ENCODE data around the gene SLC30A3.

Gene SLC30A3

GRCh38 chr2:27245116-27245515 is 17.7 kb downstream of the SLC30A3 start:
- H3K9me3 ChIP-seq (ENCODE audit: control insufficient read depth in 2 of 2, low read length in 2 of 2), result no peaks in the 10 kb centered on the region
- H3K9ac ChIP-seq (ENCODE audit: low read length in 2 of 2), result no peak overlapping the region
- H3K4me3 ChIP-seq (ENCODE audit: low read length in 2 of 2), result no peak overlapping the region
- no peaks in the 10 kb centered on the region for H3K4me1 ChIP-seq (ENCODE audit: control insufficient read depth, insufficient read depth, low read length)
- H3K27ac ChIP-seq (ENCODE audit: low read length), result no peak overlapping the region
- H3K27me3 ChIP-seq (ENCODE audit: control insufficient read depth in 1 of 2, insufficient read depth in 2 of 2, low read length in 2 of 2), result peaks cover 8% of the 10 kb centered on the region in 2 donors
- peaks cover 7 to 37% of the 10 kb centered on the region in 2 donors for H3K36me3 ChIP-seq (ENCODE audit: control insufficient read depth in 2 of 2, insufficient read depth in 2 of 2, low read length in 2 of 2)

- Histone ChIP-seq H3K27me3 (ENCODE audit: control insufficient read depth in 1 of 2, insufficient read depth in 2 of 2, low read length in 2 of 2) (no peaks in the 10 kb centered on the region), H3K36me3 (ENCODE audit: control insufficient read depth in 2 of 2, insufficient read depth in 2 of 2, low read length in 2 of 2) (peaks cover 16 to 45% of the 10 kb centered on the region in 2 donors), H3K27ac (ENCODE audit: low read length) (no peak overlapping the region), H3K9me3 (ENCODE audit: control insufficient read depth in 2 of 2, low read length in 2 of 2) (no peaks in the 10 kb centered on the region), H3K4me3 (ENCODE audit: low read length in 2 of 2) (no peak overlapping the region), H3K9ac (ENCODE audit: low read length in 2 of 2) (no peak overlapping the region), H3K4me1 (ENCODE audit: control insufficient read depth, insufficient read depth, low read length) (no peaks in the 10 kb centered on the region)
Observed at GRCh38 chr2:27243391-27244130, 19.3 kb downstream of the SLC30A3 start.

GRCh38 chr2:27242614-27242951 is 20.3 kb downstream of the SLC30A3 start:
- Histone ChIP-seq H3K36me3 (ENCODE audit: control insufficient read depth in 2 of 2, insufficient read depth in 2 of 2, low read length in 2 of 2) (peaks cover 24 to 54% of the 10 kb centered on the region in 2 donors), H3K27ac (ENCODE audit: low read length) (no peak overlapping the region), H3K27me3 (ENCODE audit: control insufficient read depth in 1 of 2, insufficient read depth in 2 of 2, low read length in 2 of 2) (no peaks in the 10 kb centered on the region), H3K4me3 (ENCODE audit: low read length in 2 of 2) (no peak overlapping the region), H3K4me1 (ENCODE audit: control insufficient read depth, insufficient read depth, low read length) (no peaks in the 10 kb centered on the region), H3K9me3 (ENCODE audit: control insufficient read depth in 2 of 2, low read length in 2 of 2) (no peaks in the 10 kb centered on the region), H3K9ac (ENCODE audit: low read length in 2 of 2) (no peak overlapping the region)

- no peaks in the 10 kb centered on the region for H3K9me3 ChIP-seq (ENCODE audit: control insufficient read depth in 2 of 2, low read length in 2 of 2)
- no peak overlapping the region for H3K4me3 ChIP-seq (ENCODE audit: low read length in 2 of 2)
- no peak overlapping the region for H3K27ac ChIP-seq (ENCODE audit: low read length)
- no peaks in the 10 kb centered on the region for H3K27me3 ChIP-seq (ENCODE audit: control insufficient read depth in 1 of 2, insufficient read depth in 2 of 2, low read length in 2 of 2)
- H3K4me1 ChIP-seq (ENCODE audit: control insufficient read depth, insufficient read depth, low read length), result no peaks in the 10 kb centered on the region
- peaks cover 29 to 59% of the 10 kb centered on the region in 2 donors for H3K36me3 ChIP-seq (ENCODE audit: control insufficient read depth in 2 of 2, insufficient read depth in 2 of 2, low read length in 2 of 2)
- H3K9ac ChIP-seq (ENCODE audit: low read length in 2 of 2), result no peak overlapping the region
Observed at GRCh38 chr2:27241761-27242613, 20.9 kb downstream of the SLC30A3 start.

GRCh38 chr2:27240406-27240805 is 22.4 kb downstream of the SLC30A3 start:
- no peak overlapping the region for H3K9ac ChIP-seq (ENCODE audit: low read length in 2 of 2)
- peaks cover 33 to 71% of the 10 kb centered on the region in 2 donors for H3K36me3 ChIP-seq (ENCODE audit: control insufficient read depth in 2 of 2, insufficient read depth in 2 of 2, low read length in 2 of 2)
- H3K27me3 ChIP-seq (ENCODE audit: control insufficient read depth in 1 of 2, insufficient read depth in 2 of 2, low read length in 2 of 2), result no peaks in the 10 kb centered on the region
- H3K27ac ChIP-seq (ENCODE audit: low read length), result no peak overlapping the region
- no peaks in the 10 kb centered on the region for H3K9me3 ChIP-seq (ENCODE audit: control insufficient read depth in 2 of 2, low read length in 2 of 2)
- no peaks in the 10 kb centered on the region for H3K4me1 ChIP-seq (ENCODE audit: control insufficient read depth, insufficient read depth, low read length)
- no peak overlapping the region for H3K4me3 ChIP-seq (ENCODE audit: low read length in 2 of 2)

GRCh38 chr2:27238976-27239375 is 23.9 kb downstream of the SLC30A3 start:
- H3K27me3 ChIP-seq (ENCODE audit: control insufficient read depth in 1 of 2, insufficient read depth in 2 of 2, low read length in 2 of 2), result no peaks in the 10 kb centered on the region
- H3K4me3 ChIP-seq (ENCODE audit: low read length in 2 of 2), result no peak overlapping the region
- H3K9me3 ChIP-seq (ENCODE audit: control insufficient read depth in 2 of 2, low read length in 2 of 2), result no peaks in the 10 kb centered on the region
- no peak overlapping the region for H3K27ac ChIP-seq (ENCODE audit: low read length)
- H3K4me1 ChIP-seq (ENCODE audit: control insufficient read depth, insufficient read depth, low read length), result no peaks in the 10 kb centered on the region
- peaks cover 48 to 81% of the 10 kb centered on the region in 2 donors for H3K36me3 ChIP-seq (ENCODE audit: control insufficient read depth in 2 of 2, insufficient read depth in 2 of 2, low read length in 2 of 2)
- H3K9ac ChIP-seq (ENCODE audit: low read length in 2 of 2), result no peak overlapping the region

GRCh38 chr2:27237341-27237945 is 25.4 kb downstream of the SLC30A3 start:
- peaks cover 59 to 82% of the 10 kb centered on the region in 2 donors for H3K36me3 ChIP-seq (ENCODE audit: control insufficient read depth in 2 of 2, insufficient read depth in 2 of 2, low read length in 2 of 2)
- no peak overlapping the region for H3K27ac ChIP-seq (ENCODE audit: low read length)
- H3K27me3 ChIP-seq (ENCODE audit: control insufficient read depth in 1 of 2, insufficient read depth in 2 of 2, low read length in 2 of 2), result no peaks in the 10 kb centered on the region
- no peaks in the 10 kb centered on the region for H3K9me3 ChIP-seq (ENCODE audit: control insufficient read depth in 2 of 2, low read length in 2 of 2)
- H3K4me3 ChIP-seq (ENCODE audit: low read length in 2 of 2), result no peak overlapping the region
- no peak overlapping the region for H3K9ac ChIP-seq (ENCODE audit: low read length in 2 of 2)
- no peaks in the 10 kb centered on the region for H3K4me1 ChIP-seq (ENCODE audit: control insufficient read depth, insufficient read depth, low read length)

- peaks cover 66 to 84% of the 10 kb centered on the region in 2 donors for H3K36me3 ChIP-seq (ENCODE audit: control insufficient read depth in 2 of 2, insufficient read depth in 2 of 2, low read length in 2 of 2)
Observed at GRCh38 chr2:27236626-27237025, 26.2 kb downstream of the SLC30A3 start.

GRCh38 chr2:27236136-27236535 is 26.7 kb downstream of the SLC30A3 start:
- H3K36me3 ChIP-seq (ENCODE audit: control insufficient read depth in 2 of 2, insufficient read depth in 2 of 2, low read length in 2 of 2), result peaks cover 71 to 84% of the 10 kb centered on the region in 2 donors
- no peaks in the 10 kb centered on the region for H3K4me1 ChIP-seq (ENCODE audit: control insufficient read depth, insufficient read depth, low read length)
- no peak overlapping the region for H3K27ac ChIP-seq (ENCODE audit: low read length)
- no peaks in the 10 kb centered on the region for H3K27me3 ChIP-seq (ENCODE audit: control insufficient read depth in 1 of 2, insufficient read depth in 2 of 2, low read length in 2 of 2)
- no peak overlapping the region for H3K4me3 ChIP-seq (ENCODE audit: low read length in 2 of 2)
- no peak overlapping the region for H3K9ac ChIP-seq (ENCODE audit: low read length in 2 of 2)
- H3K9me3 ChIP-seq (ENCODE audit: control insufficient read depth in 2 of 2, low read length in 2 of 2), result no peaks in the 10 kb centered on the region

More at GRCh38 chr2:27236626-27237025, 26.2 kb downstream of the SLC30A3 start:
- Histone ChIP-seq H3K4me3 (ENCODE audit: low read length in 2 of 2) (no peak overlapping the region), H3K27ac (ENCODE audit: low read length) (no peak overlapping the region), H3K9ac (ENCODE audit: low read length in 2 of 2) (no peak overlapping the region), H3K27me3 (ENCODE audit: control insufficient read depth in 1 of 2, insufficient read depth in 2 of 2, low read length in 2 of 2) (no peaks in the 10 kb centered on the region), H3K9me3 (ENCODE audit: control insufficient read depth in 2 of 2, low read length in 2 of 2) (no peaks in the 10 kb centered on the region), H3K4me1 (ENCODE audit: control insufficient read depth, insufficient read depth, low read length) (no peaks in the 10 kb centered on the region)

GRCh38 chr2:27233341-27233740 is 29.5 kb downstream of the SLC30A3 start:
- H3K4me3 ChIP-seq (ENCODE audit: low read length in 2 of 2), result no peak overlapping the region
- H3K4me1 ChIP-seq (ENCODE audit: control insufficient read depth, insufficient read depth, low read length), result no peaks in the 10 kb centered on the region
- no peaks in the 10 kb centered on the region for H3K27me3 ChIP-seq (ENCODE audit: control insufficient read depth in 1 of 2, insufficient read depth in 2 of 2, low read length in 2 of 2)
- H3K9ac ChIP-seq (ENCODE audit: low read length in 2 of 2), result no peak overlapping the region
- no peaks in the 10 kb centered on the region for H3K9me3 ChIP-seq (ENCODE audit: control insufficient read depth in 2 of 2, low read length in 2 of 2)
- no peak overlapping the region for H3K27ac ChIP-seq (ENCODE audit: low read length)
- H3K36me3 ChIP-seq (ENCODE audit: control insufficient read depth in 2 of 2, insufficient read depth in 2 of 2, low read length in 2 of 2), result peaks cover 58 to 65% of the 10 kb centered on the region in 2 donors
